Vagina (tissue), 2 donors: ENCODE results near the gene ENAH.

Experiments
- CTCF ChIP-seq, 3 experiments: fragments of 450-650 bp in 2 of 3; fragments of 200-600 bp in 1 of 3; sonication (generic) in 1 of 3; IDR thresholded peaks; one replicate each; pipeline ENCODE4 v1.5.1; 2017 to 2019; ENCODE audit warnings: antibody characterized with exemption in 3 of 3, mild to moderate bottlenecking in 2 of 3, moderate library complexity in 2 of 3
- POLR2A ChIP-seq, 2 donors: fragments of 450-650 bp; IDR thresholded peaks; one replicate each; pipeline ENCODE4 v1.6.1; 2017; ENCODE audit warnings: antibody characterized with exemption in 2 of 2, mild to moderate bottlenecking in 2 of 2, moderate library complexity in 2 of 2

GRCh38 chr1:225486856-225487255 is 166.1 kb downstream of the ENAH start:
- TF ChIP-seq CTCF (IDR thresholded peaks at IDR 0.05) (no peak), POLR2A (IDR thresholded peaks at IDR 0.05) (no peak)
